GM18861 (cell line): ENCODE measurements around the gene LPIN2.

Source experiments
- ATAC-seq: cut with Tn5 transposase; IDR thresholded peaks from one replicate; pipeline ENCODE4 v1.9.1; 2021; ENCODE audit not compliant: unreplicated experiment

Gene LPIN2

GRCh38 chr18:2964361-2965010, 48.5 kb downstream of the LPIN2 start:
- ATAC-seq: no peak
